NOMO-1 treated with dmso at 0.1 percent for 144 hours (cell line): Measurements from ENCODE around the gene FARS2.
A peak's percentile ranks its signal among the peaks of the same experiment; 100 is the strongest.
"Not testable (repeated sequence)": the region's sequence is repeated elsewhere in the genome, so short reads cannot be mapped to it uniquely, and the experiment has no call there.

Experiments
- DNase-seq: peaks from one replicate; lab custom pipeline; 2025; ENCODE audit not compliant: unreplicated experiment; lab: John Stamatoyannopoulos, UW

The FARS2 gene

GRCh38 chr6:5656695-5657094 lies 395.4 kb downstream of the FARS2 start:
- not testable (repeated sequence) for DNase-seq

GRCh38 chr6:5657684-5658430 lies 396.5 kb downstream of the FARS2 start:
- peak; percentile 88 for DNase-seq

- no peak for DNase-seq
Observed at GRCh38 chr6:5659467-5659866, 398.2 kb downstream of the FARS2 start.

GRCh38 chr6:5660772-5661171 lies 399.5 kb downstream of the FARS2 start:
- no peak for DNase-seq

GRCh38 chr6:5662797-5663196 lies 401.5 kb downstream of the FARS2 start:
- DNase-seq = no peak

GRCh38 chr6:5663259-5663658 lies 401.9 kb downstream of the FARS2 start:
- DNase-seq = no peak

- DNase-seq = no peak
Observed at GRCh38 chr6:5663739-5664138, 402.4 kb downstream of the FARS2 start.

- DNase-seq = no peak
Observed at GRCh38 chr6:5664149-5664548, 402.8 kb downstream of the FARS2 start.

GRCh38 chr6:5665173-5665572 lies 403.9 kb downstream of the FARS2 start:
- no peak for DNase-seq

GRCh38 chr6:5665667-5666066 lies 404.4 kb downstream of the FARS2 start:
- no peak for DNase-seq

- DNase-seq = no peak
Observed at GRCh38 chr6:5666695-5667094, 405.4 kb downstream of the FARS2 start.

- no peak for DNase-seq
Observed at GRCh38 chr6:5667737-5668136, 406.4 kb downstream of the FARS2 start.

- no peak for DNase-seq
Observed at GRCh38 chr6:5670381-5670780, 409.1 kb downstream of the FARS2 start.

- DNase-seq = peak; percentile 91
Observed at GRCh38 chr6:5670811-5671561, 409.7 kb downstream of the FARS2 start.

- peak; percentile 58 for DNase-seq
Observed at GRCh38 chr6:5671601-5672559, 410.6 kb downstream of the FARS2 start.

- DNase-seq = peak; percentile 69
Observed at GRCh38 chr6:5672581-5673011, 411.3 kb downstream of the FARS2 start.

- no peak for DNase-seq
Observed at GRCh38 chr6:5673019-5673790, 411.9 kb downstream of the FARS2 start.

- DNase-seq = no peak
Observed at GRCh38 chr6:5674141-5674540, 412.8 kb downstream of the FARS2 start.

- DNase-seq = no peak
Observed at GRCh38 chr6:5674721-5675120, 413.4 kb downstream of the FARS2 start.

GRCh38 chr6:5676701-5677100 lies 415.4 kb downstream of the FARS2 start:
- DNase-seq = no peak
